CD4-positive, alpha-beta T cell treated with Interleukin-15 for 4 hours (primary cell): ENCODE measurements around the gene CACNA1F.

Experiments
- DNase-seq: peaks from one replicate; pipeline ENCODE4 v3.0.0-alpha.2; 2020; ENCODE audit warnings: low spot score

The CACNA1F gene

GRCh38 chrX:49227726-49228125 lies 5.4 kb downstream of the CACNA1F start:
- DNase-seq: no peak

- DNase-seq: no peak
Measured at GRCh38 chrX:49226946-49227345, 6.2 kb downstream of the CACNA1F start.

GRCh38 chrX:49225858-49226257 lies 7.3 kb downstream of the CACNA1F start:
- DNase-seq: no peak

GRCh38 chrX:49221868-49222267 lies 11.3 kb downstream of the CACNA1F start:
- no peak for DNase-seq

- no peak for DNase-seq
Measured at GRCh38 chrX:49220100-49220499, 13.0 kb downstream of the CACNA1F start.

GRCh38 chrX:49214996-49215526 lies 18.1 kb downstream of the CACNA1F start:
- DNase-seq: no peak

GRCh38 chrX:49214416-49214815 lies 18.7 kb downstream of the CACNA1F start:
- DNase-seq: no peak

- no peak for DNase-seq
Measured at GRCh38 chrX:49212861-49213260, 20.3 kb downstream of the CACNA1F start.

GRCh38 chrX:49212209-49212608 lies 20.9 kb downstream of the CACNA1F start:
- no peak for DNase-seq

- DNase-seq: no peak
Measured at GRCh38 chrX:49211074-49211473, 22.1 kb downstream of the CACNA1F start.

GRCh38 chrX:49210406-49210805 lies 22.7 kb downstream of the CACNA1F start:
- DNase-seq: no peak

- no peak for DNase-seq
Measured at GRCh38 chrX:49209434-49210251, 23.5 kb downstream of the CACNA1F start.

- no peak for DNase-seq
Measured at GRCh38 chrX:49208399-49208798, 24.7 kb downstream of the CACNA1F start.

- DNase-seq: no peak
Measured at GRCh38 chrX:49206543-49206942, 26.6 kb downstream of the CACNA1F start.

GRCh38 chrX:49205443-49205842 lies 27.7 kb downstream of the CACNA1F start:
- no peak for DNase-seq

GRCh38 chrX:49204709-49205108 lies 28.4 kb downstream of the CACNA1F start:
- no peak for DNase-seq

- DNase-seq: no peak
Measured at GRCh38 chrX:49204017-49204416, 29.1 kb downstream of the CACNA1F start.

- no peak for DNase-seq
Measured at GRCh38 chrX:49203536-49203935, 29.6 kb downstream of the CACNA1F start.

- no peak for DNase-seq
Measured at GRCh38 chrX:49202022-49202421, 31.1 kb downstream of the CACNA1F start.

GRCh38 chrX:49199906-49200771 lies 33.0 kb downstream of the CACNA1F start, which contains the start of gene SYP:
TSS of gene SYP (minus strand) at chrX:49200193. CDS start at chrX:49200186, 7 bp downstream.
- DNase-seq: peak; percentile 89

- no peak for DNase-seq
Measured at GRCh38 chrX:49199315-49199595, 33.9 kb downstream of the CACNA1F start.

- no peak for DNase-seq
Measured at GRCh38 chrX:49198540-49199314, 34.4 kb downstream of the CACNA1F start.
